NCI-H1105 (cell line): Measurements from ENCODE around the gene PLEKHO1.
"Not testable (repeated sequence)": the region's sequence is repeated elsewhere in the genome, so short reads cannot be mapped to it uniquely, and the experiment has no call there.

Experiments
- DNase-seq: peaks from one replicate; lab custom pipeline; 2025; lab: John Stamatoyannopoulos, UW

PLEKHO1 gene

DNA sequence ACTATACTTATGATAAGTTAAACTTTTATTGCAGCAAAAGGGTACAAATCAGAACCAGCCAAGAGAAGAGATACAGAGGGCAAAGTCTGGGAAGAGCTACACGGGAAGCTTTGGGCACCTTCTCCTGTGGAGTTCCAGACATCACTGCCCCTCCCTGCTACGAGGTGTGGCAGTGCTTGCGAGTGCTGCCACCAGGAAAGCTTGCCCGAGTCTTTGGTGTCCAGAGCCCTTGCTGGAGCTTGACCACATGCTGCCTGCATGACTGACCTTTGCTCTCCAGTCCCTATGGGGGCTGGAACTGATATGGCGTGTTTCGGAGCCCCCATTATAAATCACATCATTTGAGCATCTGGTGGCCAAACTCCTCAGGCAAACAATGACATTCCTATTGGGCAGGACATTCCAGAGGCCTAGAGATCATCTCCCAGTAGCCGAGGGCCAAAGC lies 23.4 kb downstream of the PLEKHO1 start:
- no peak for DNase-seq

DNA sequence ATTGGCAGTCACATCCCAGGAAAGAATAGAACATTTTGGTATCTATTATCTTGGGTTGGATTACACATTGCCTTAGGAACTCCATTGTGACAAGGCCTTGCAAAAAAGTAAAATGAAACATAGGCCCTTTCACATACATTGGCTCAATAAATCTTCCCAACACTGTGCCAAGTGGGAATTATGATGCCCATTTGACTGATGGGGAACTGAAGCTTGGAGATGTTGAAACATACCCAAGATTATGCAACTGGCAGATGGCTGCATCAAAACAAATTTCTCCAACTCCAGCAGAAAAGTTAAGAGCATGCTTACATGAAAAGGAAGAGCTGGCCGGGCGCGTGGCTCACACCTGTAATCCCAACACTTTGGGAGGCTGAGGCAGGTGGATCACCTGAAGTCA lies 26.9 kb downstream of the PLEKHO1 start:
- DNase-seq, result no peak

DNA sequence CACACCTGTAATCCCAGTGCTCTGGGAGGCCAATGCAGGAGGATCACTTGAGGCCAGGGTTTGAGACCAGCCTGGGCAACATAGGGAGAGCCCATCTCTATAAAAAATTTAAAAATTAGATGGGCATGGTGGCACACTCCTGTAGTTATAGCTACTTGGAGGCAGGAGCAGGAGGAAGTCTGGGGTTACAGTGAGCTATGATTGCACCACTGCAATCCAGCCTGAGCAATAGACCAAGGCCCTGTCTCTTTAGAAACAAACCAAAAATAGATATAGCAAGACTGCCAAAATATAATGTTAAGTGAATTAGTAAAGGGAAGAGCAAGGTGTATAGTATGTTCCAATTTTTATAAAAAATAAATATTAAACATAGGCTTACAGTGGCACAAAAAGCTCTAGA lies 28.8 kb downstream of the PLEKHO1 start:
- no peak for DNase-seq

DNA sequence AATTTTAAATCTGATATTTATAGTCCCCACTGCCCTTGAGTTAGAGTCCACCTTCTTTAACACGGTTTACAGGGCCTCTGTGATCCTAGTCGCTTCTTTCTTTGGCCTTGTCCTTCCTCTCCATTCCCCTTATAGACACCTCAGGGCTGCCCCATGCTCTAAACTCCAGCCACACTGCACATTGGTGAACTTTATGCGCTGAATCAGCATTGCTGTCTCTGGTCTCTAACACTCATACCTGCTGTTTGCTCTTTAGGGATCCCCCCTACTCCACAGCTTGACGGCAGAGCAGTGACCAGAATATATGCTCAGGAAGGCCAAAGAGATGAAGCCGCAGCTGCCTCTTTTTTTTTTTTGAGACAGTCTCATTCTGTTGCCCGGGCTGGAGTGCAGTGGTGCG lies 30.2 kb downstream of the PLEKHO1 start:
- DNase-seq, result no peak

DNA sequence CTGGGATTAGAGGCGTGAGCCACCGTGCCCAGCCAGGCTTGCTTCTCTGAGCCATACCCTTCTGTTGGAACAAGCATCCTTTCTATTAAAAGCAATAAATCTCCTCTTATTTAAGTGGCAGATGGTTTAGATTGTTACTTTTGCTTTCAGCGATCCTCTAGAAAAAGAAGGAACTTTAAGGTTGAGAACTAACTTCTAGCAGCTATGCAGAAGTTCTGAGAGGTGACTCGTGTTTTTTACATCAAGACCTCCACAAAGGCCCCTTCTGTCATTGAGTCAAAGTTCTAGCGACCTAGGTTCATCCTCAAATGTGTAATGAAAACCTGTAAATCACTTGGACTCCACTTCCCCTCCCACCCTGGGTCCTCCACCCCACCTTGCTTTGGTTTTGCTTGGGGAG lies 30.8 kb downstream of the PLEKHO1 start:
- DNase-seq, result no peak

DNA sequence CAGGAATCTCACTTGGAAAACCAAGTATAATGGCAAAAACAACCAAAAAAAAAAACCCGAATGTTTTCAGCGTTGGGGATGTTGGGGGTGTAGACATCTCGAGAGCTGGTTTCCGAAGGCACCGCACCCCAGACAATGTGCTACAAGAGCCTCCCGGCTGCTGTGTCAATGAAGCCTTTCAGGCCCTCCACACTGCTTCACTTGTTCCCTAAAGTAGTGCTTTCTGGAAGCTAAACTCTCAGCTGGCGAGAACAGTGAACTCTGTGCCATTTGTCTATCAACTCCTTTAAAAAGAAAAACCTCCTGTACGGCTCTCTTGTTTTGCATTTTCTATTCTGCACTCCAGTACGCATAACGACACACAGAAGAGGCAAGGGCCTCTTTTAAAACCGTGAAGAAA lies 32.5 kb downstream of the PLEKHO1 start:
- DNase-seq, result no peak

DNA sequence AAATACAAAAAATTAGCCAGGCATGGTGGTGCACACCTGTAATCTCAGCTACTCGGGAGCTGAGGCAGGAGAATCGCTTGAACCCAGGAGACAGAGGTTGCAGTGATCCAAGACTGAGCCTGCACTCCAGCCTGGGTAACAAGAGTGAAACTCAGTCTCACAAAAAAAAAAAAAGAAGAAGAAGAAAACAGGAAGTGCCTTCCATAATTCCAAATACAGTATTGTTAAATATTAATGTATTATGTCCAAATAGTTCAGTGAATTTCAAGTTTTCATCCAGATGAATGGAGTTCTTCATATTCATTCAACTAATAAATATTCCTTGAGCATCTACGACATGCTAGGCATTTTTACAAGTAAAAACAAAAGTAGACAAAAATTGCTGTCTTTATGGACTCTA lies 33.3 kb downstream of the PLEKHO1 start:
- DNase-seq, result no peak

DNA sequence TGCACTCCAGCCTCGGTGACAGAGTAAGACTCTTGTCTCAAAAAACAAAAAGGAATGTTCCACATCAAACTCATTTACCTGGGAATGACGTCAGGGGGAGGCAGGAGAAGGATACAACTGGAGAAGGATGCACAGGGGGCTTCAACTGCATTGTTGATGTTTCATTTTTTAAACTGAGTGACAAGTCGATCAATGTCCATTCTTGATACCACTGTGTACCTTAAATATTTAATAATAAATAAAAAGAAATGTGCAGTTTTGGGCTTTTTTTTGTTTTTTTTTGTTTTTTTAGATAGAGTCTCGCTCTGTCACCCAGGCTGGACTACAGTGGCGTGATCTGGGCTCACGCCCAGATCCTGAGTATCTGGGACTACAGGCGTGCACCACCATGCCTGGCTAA lies 35.8 kb downstream of the PLEKHO1 start:
- no peak for DNase-seq

DNA sequence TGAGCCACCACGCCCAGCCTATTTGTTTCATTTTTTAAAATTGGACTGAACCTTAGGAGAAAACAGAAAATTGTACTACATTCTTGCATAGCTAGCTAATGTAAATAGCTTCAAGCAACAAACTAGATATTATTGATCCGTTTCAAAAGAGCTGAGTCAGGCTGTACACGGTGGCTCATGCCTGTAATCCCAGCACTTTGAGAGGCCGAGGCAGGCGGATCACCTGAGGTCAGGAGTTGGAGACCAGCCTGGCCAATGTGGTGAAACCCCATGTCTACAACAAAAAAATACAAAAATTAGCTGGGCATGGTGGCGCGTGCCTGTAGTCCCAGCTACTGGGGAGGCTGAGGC lies 36.7 kb downstream of the PLEKHO1 start:
- DNase-seq, result not testable (repeated sequence)

DNA sequence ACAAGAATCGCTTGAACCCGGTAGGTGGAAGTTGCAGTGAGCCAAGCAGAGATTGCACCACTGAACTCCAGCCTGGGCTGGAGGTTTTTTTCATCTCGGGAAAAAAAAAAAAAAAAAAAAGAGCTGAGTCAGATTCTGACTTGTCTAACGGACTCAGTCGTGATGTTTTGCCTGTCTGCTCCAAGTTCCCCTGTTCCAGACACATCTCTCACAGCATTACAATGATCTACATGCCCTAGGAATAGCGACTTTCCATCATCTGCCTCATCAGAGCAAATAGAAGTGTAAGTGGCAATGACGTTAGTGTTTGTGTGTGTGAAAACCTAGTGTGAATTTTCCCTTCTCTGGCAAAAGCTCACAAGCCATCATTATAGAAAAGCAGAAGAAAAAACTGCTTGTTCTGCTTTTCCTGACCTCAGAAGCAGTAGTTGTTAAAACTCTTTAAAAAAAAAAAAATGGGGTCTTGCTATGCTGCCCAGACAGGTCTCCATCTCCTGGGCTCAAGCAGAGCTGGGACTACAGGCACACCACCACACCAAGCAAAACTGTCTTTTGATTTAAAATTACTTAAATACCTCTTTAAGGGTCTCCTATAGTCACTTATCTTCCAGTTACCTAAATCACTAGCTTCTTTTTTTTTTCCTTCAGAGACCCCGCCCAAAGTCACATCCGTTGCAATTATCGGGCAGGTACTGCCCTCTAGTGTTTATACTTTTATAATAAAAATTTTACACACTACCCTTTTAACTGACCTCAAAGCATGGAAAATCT lies 37.3 kb downstream of the PLEKHO1 start:
- DNase-seq, result peak; percentile 48

DNA sequence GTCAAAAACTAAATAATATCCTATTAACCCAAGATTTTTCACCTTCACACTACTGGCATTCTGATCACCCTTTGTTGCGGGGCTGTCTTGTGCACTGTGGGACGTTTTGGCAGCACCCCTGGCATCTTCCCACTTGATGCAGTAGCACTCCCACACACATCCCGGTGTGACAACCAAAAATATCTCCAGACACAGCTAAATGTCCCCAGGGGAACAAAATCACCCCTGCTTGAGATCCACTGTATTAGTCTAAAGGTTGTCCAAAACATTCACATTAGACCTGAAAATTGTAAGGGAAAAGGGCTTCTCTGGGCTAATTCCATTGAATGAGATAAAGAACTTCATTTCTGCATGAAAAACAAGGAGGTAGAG lies 37.8 kb downstream of the PLEKHO1 start:
- no peak for DNase-seq

DNA sequence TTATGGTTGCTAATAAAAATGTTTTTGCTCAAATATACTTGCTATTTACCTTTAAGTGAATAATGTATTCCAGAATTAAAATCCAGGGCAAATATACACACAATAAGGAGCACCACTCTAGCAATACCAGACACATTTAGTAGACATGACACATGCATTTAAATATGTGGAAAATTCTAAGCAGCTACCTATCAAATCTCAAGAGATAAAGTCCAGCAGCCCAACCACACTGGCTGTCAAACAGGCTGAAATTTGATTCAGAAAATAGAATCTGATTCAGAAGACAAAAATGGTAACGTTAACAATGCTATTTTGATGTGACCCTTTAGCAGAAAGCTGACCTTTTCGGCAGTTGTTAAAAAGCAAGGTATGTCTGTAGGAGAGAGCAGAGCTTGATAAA lies 42.3 kb downstream of the PLEKHO1 start:
- DNase-seq, result no peak

DNA sequence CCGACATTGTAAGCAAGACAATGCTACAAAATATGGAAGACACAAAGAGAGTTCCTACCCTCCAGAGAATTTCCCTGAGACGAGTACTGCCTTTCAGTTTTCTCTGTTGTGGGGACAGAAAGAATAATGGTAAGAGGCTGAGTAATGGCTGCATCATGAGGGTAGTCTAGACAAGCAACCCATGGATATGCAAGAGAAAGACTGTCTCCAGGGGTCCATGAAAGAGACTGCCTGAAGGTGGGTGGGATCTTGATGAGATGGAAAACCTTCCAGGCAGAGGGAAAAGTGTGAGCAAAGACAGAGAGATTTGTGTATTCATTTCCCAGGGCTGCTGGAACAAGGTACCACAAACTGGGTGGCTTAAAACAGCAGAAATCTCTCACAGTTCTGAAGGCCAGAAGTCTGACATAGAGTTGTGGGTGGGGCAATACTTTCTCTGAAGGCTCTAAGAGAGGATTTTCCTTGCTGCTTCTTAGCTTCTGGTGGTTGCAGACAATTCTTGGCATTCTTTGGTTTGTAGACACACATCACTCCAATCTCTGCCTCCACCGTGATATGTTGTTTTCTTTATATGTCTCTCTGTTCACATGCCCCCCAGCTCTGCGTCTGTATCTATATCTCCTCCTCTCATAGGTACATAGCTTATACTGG lies 44.8 kb downstream of the PLEKHO1 start:
- no peak for DNase-seq

DNA sequence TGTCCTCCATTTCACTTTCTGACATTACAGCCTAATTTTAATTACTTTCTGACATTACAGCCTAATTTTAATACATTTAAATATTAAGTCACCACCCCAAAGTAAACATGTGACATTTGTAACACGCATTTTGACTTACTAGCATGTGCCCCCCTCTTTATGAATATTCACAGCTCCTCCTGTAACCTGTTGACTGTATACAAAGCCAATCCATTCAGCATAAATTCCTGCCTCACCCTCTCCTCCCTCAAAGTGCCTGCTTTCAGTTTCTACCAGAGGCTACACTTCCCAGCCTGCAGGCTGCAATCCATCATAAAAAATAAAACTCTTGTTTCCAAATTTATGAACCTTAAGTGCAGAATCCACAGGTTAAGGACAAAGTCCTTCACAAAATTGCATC lies 46.7 kb downstream of the PLEKHO1 start:
- DNase-seq, result no peak

DNA sequence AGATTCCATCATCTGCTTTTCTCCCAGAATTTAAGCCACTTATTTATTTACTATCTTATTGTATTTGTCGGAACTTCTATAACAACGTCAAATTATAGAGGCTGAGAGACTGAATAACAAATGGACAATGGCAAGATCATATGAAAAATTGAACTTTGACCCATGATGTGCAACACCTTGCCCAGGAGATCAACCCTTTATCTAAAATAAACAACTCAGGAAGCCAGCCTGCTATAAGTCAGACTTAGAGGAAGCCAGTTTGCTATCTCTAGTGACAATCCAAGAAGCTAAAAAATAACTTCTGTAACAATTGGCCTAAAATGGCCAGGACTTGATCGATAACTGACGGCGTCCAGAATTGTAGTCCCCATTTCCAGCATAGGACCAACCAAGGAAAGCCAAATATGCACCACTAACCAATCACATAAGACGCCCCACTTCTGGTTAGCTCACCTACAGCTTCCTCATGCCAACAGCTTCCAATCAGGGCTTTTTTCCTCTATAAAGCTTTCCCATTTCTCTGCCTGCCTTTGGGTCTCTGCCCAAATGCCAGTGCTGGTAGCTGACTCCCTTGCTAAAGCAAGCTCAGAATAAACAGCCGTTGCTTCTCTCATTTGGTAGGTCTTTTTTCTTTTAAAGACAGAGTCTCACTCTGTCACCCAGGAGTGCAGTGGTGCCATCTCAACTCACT lies 57.7 kb downstream of the PLEKHO1 start:
- DNase-seq, result no peak

DNA sequence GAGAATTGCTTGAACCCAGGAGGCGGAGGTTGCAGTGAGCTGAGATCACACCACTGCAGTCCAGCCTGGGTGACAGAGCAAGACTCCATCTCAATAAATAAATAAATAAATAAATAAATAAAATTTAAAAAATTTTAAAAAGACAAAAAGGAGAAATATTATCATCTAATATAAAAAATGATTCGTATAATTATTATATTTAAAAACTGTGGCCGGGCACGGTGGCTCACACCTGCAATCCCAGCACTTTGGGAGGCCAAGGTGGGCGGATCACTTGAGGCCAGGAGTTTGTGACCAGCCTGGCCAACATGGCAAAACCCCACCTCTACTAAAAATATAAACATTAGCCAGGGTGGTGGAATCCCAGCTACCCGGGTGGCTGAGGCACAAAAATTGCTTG lies 58.7 kb downstream of the PLEKHO1 start:
- not testable (repeated sequence) for DNase-seq
